Kidney epithelial cell (primary cell): ENCODE results near the gene NCBP3. TPM values are rescaled to one million over a fixed set of nuclear protein-coding genes. Genes with fewer than 3 reads are reported as not detected.

ENCODE experiments used
- DNase-seq: peaks from one replicate; pipeline ENCODE4 v3.0.0-alpha.2; 2010; ENCODE audit warnings: low read depth
- H3K27me3 ChIP-seq: 2 replicates; pipeline ENCODE4 v1.6.0; 2011; ENCODE audit warnings: low read length; ENCODE audit not compliant: control insufficient read depth, insufficient read depth
- H3K36me3 ChIP-seq: 2 replicates; pipeline ENCODE4 v1.5.1; 2011; ENCODE audit warnings: low read length; ENCODE audit not compliant: control insufficient read depth, insufficient read depth
- H3K4me3 ChIP-seq: 2 replicates; pipeline ENCODE4 v1.5.1; 2011; ENCODE audit warnings: low read depth, mild to moderate bottlenecking, control low read depth, low read length
- total RNA-seq: library from RNA; depleted of rRNA; stranded (reverse); fragments of >200 nt; gene quantifications from 2 replicates; pipeline ENCODE4 v1.2.3, GENCODE V29; 2015
- TF ChIP-seq, protein P1 (sequence below): IDR thresholded peaks from 2 replicates; pipeline ENCODE4 v1.5.1; 2011; ENCODE audit warnings: mild to moderate bottlenecking, moderate library complexity, low read length, control low read depth, inconsistent platforms; ENCODE audit not compliant: insufficient read depth, poor library complexity, severe bottlenecking

NCBP3 gene
- total RNA-seq, 1 donor from 2014 or later = 29.1 TPM

DNA sequence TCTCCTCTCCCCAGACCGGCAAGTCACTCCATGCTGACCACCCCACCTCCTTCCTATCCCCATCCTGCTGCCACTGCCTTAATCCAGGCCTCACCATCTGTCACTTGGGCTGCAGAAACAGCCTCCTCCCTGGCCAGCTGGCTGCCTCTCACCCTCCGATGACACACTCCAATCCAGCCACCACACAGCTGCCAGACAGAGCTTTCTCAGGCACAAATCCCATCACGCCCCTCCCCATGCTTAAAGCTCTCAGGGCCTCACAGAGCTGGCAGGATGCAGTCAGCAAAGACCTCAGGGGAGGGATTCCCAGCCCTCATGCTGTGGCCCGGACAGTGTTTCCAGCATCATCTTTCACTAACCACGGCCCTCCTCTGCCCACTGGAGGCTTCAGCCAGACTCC is 33.1 kb upstream of the NCBP3 start:
- TF ChIP-seq, protein P1, sequence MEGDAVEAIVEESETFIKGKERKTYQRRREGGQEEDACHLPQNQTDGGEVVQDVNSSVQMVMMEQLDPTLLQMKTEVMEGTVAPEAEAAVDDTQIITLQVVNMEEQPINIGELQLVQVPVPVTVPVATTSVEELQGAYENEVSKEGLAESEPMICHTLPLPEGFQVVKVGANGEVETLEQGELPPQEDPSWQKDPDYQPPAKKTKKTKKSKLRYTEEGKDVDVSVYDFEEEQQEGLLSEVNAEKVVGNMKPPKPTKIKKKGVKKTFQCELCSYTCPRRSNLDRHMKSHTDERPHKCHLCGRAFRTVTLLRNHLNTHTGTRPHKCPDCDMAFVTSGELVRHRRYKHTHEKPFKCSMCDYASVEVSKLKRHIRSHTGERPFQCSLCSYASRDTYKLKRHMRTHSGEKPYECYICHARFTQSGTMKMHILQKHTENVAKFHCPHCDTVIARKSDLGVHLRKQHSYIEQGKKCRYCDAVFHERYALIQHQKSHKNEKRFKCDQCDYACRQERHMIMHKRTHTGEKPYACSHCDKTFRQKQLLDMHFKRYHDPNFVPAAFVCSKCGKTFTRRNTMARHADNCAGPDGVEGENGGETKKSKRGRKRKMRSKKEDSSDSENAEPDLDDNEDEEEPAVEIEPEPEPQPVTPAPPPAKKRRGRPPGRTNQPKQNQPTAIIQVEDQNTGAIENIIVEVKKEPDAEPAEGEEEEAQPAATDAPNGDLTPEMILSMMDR = no peak
- H3K27me3 ChIP-seq = no peaks in the 10 kb centered on the region
- no peak for DNase-seq
- no peak overlapping the region for H3K4me3 ChIP-seq
- no peaks in the 10 kb centered on the region for H3K36me3 ChIP-seq

DNA sequence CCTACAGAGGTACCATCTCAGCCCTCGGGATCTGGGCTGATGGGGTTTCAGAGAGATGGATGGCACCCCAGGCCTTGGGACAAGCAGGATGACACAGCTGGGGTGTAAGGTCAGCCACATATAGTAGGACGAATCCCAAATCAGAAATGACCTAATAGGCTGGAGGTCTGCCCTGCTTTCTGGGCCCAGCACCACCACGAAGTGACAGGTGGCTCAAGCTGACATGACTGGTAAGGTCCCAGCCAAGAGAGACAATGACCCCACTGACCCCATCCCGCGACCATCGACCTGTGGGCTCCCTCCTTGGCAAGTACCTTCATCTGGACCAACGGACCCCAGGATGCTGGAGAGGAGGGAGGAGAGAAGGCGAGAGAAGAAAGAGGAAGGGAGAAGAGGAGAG is 31.2 kb upstream of the NCBP3 start:
- DNase-seq = no peak
- H3K4me3 ChIP-seq = no peak overlapping the region
- H3K36me3 ChIP-seq = no peaks in the 10 kb centered on the region
- no peaks in the 10 kb centered on the region for H3K27me3 ChIP-seq
- TF ChIP-seq, protein P1 = no peak

DNA sequence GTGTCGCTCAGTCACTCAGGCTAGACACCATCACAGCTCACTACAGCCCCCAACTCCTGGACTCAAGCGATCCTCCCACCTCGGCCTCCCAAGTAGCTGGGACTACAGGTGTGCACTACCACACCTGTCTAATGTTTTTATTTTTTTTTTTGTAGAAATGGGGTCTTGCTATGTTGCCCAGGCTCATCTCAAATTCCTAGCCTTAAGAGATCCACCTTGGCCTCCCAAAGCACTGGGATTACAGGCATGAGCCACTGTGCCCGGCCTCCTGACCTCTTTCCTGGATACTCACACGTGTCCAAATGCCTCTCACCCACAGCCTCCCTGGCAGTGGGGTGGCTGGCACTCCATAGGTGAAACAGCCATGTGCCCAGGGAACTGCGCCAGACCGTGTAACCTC is 29.3 kb upstream of the NCBP3 start:
- Histone ChIP-seq H3K27me3 (no peaks in the 10 kb centered on the region), H3K4me3 (no peak overlapping the region), H3K36me3 (no peaks in the 10 kb centered on the region)
- no peak for DNase-seq
- TF ChIP-seq, protein P1 = no peak

DNA sequence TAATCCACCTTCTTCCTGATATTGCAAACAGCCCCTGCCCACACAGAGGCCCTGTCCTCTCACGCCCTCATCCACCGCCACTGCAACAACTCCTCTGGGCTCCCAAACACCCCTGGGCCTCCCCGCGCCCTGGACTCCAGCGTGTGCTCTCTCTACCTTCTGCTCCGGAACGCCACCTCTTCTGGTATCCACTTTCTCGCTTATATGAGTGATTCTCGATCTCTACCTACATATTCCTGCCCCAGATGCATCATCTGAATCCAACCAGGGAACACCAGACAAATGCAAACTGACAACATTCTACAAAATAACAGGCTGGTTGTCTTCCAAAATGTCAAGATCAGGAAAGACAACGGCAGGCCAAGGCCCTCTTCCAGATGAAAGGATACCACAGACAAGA is 27.8 kb upstream of the NCBP3 start:
- DNase-seq = no peak
- TF ChIP-seq, protein P1 = no peak
- Histone ChIP-seq H3K36me3 (no peaks in the 10 kb centered on the region), H3K4me3 (no peak overlapping the region), H3K27me3 (no peaks in the 10 kb centered on the region)

DNA sequence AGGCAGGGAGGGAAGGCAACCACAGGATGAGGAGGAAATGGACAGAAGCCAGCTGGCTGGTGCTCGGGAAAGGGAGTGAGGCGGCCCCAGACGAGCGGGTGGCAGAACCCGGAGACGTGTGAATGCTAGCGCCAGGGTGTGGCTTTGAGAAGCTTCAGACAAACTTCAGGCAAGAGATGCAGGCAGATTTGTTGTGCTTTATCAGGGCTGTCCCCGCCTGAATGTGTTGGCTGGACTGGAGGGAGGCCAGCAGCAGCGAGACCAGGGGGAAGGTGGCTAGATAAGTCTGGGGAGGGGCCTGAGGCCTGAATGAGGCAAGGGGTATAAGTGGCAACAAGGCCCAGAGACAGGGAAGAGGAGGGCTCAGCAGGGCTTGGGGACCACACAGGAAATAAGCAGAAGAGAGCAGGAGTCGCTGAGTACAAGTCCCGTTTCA is 24.8 kb upstream of the NCBP3 start:
- H3K36me3 ChIP-seq = no peaks in the 10 kb centered on the region
- TF ChIP-seq, protein P1 = no peak
- no peaks in the 10 kb centered on the region for H3K27me3 ChIP-seq
- DNase-seq = no peak
- no peak overlapping the region for H3K4me3 ChIP-seq

DNA sequence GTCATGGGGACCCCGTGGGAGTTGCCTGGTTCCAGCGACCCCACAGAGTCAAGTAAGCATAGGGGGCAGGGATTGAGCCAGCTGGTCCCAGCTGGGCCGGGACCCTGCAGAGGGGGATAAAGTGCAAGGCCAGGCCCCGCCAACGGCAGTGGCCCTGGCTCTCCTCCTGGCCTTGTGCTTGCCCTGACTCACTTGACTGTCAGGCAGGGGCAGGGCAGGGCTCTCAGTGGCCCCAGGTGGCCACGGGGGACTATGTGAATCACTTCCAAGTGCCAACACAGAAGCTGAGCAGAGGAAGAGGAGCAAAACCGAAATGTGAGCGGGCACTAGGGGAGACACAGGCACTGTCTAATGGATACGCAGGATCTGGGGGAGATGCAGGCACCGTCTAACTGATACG is 21.6 kb upstream of the NCBP3 start:
- Histone ChIP-seq H3K4me3 (no peak overlapping the region), H3K36me3 (no peaks in the 10 kb centered on the region), H3K27me3 (no peaks in the 10 kb centered on the region)
- TF ChIP-seq, protein P1 = no peak
- no peak for DNase-seq
